ENCODE results near the gene SHISA3. TPM values are rescaled to one million over a fixed set of nuclear protein-coding genes. Genes with fewer than 3 reads are reported as not detected.
"Not testable (repeated sequence)": the region's sequence is repeated elsewhere in the genome, so short reads cannot be mapped to it uniquely, and the experiment has no call there.

The SHISA3 gene
- total RNA-seq, 6 experiments from 2014 or later, result not detected

DNA sequence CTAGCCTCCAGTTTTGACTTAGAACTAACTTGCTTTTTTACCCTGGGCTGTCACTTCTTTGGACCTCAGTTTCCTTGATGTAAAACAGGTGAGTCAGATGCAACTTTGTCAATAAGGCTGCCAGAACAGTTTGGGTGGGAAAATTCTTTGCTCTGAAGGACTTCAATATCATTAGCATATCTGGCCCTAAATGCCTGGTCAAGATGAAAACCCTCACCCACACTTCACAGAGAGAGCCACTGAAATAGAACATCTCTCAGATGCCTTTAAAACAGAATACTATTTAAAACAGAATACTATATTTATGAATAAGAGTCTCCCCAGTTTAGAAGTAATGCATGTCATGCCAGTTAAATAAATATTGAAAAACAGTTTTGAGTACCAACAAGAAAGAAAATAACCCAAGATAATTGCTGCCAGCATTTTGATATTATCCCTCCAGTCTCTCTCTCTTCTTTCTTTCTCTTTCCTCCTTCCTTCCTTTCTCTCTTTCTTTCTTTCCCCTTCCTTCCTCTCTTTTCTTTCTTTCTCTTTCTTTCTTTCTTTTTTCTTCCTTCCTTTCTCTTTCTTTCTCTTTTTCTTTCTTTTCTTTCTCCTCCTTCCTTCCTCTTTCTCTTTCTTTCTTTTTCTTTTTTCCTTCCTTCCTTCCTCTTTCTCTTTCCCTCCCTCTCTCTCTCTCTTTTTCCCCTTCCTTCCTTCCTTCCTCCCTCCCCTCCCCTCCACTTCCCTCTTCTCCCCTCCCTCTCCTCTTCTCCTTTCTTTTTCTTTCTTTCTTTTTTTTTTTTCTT lies 32.8 kb upstream of the SHISA3 start:
- no peak overlapping the region for H3K27ac Mint-ChIP-seq
- TF ChIP-seq, protein P1, sequence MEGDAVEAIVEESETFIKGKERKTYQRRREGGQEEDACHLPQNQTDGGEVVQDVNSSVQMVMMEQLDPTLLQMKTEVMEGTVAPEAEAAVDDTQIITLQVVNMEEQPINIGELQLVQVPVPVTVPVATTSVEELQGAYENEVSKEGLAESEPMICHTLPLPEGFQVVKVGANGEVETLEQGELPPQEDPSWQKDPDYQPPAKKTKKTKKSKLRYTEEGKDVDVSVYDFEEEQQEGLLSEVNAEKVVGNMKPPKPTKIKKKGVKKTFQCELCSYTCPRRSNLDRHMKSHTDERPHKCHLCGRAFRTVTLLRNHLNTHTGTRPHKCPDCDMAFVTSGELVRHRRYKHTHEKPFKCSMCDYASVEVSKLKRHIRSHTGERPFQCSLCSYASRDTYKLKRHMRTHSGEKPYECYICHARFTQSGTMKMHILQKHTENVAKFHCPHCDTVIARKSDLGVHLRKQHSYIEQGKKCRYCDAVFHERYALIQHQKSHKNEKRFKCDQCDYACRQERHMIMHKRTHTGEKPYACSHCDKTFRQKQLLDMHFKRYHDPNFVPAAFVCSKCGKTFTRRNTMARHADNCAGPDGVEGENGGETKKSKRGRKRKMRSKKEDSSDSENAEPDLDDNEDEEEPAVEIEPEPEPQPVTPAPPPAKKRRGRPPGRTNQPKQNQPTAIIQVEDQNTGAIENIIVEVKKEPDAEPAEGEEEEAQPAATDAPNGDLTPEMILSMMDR (IDR thresholded peaks at IDR 0.05), result no peak
- H3K27me3 Mint-ChIP-seq (ENCODE audit: insufficient read depth), result no peaks in the 10 kb centered on the region; the same call in 1 of the 2 replicates

DNA sequence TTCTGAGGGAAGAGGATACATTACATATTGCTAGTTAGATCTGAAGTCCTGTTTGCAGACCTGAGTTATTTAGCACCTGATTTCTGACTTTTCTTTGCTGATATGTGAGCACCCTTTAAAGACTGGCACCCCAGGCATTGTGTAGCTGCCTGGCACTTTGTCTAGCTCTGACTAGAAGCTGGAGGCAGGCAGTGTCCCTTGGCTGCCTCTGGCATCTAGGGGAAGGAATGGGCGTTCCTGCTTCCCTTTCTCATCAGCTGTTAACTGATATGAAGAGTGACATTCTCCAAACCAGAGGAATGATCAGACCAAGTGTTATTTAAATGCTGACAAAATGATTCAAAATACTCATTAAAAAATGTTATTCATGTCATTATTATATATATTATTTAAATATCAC lies 30.3 kb upstream of the SHISA3 start:
- no peak for DNase-seq
- no peak overlapping the region for H3K4me3 Mint-ChIP-seq
- peaks cover 22% of the 10 kb centered on the region for H3K9me3 Mint-ChIP-seq
- H3K27ac Mint-ChIP-seq, result no peak overlapping the region
- no peaks in the 10 kb centered on the region for H3K4me1 Mint-ChIP-seq (ENCODE audit: low read depth)
- H3K36me3 Mint-ChIP-seq (ENCODE audit: low read depth), result no peaks in the 10 kb centered on the region
- no peaks in the 10 kb centered on the region; the same call in none of the 2 replicates for H3K27me3 Mint-ChIP-seq (ENCODE audit: insufficient read depth)
- TF ChIP-seq, protein P1 (IDR thresholded peaks at IDR 0.05), result no peak

More for the DNA sequence above, 32.8 kb upstream of the SHISA3 start:
- DNase-seq, result no peak
- Mint-ChIP-seq H3K4me1 (ENCODE audit: low read depth) (no peaks in the 10 kb centered on the region), H3K36me3 (ENCODE audit: low read depth) (no peaks in the 10 kb centered on the region), H3K4me3 (no peak overlapping the region), H3K9me3 (peaks cover 19% of the 10 kb centered on the region; the same call in 1 of the 2 replicates)

DNA sequence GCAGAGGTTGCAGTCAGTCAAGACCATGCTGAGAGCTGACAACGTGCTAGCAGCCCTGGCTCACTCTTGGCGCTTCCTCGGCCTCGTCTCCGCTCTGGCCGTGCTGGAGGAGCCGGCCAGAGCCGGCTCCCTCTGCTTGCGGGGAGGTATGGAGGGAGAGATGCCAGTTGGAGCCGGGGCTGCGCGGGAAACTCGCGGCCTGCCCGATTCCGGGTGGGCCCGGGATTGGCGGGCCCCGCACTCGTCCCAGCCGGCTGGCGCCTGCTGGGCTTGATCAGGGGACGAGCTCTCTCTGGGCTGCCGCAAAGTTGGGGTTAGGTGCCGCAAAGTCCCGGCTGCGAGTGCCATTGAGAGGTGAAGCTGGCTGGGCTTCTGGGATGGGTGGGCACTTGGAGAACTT lies 27.8 kb upstream of the SHISA3 start:
- no peak overlapping the region for H3K4me3 Mint-ChIP-seq
- H3K36me3 Mint-ChIP-seq (ENCODE audit: low read depth), result no peaks in the 10 kb centered on the region
- no peak overlapping the region for H3K27ac Mint-ChIP-seq
- peaks cover 32% of the 10 kb centered on the region for H3K9me3 Mint-ChIP-seq
- no peaks in the 10 kb centered on the region for H3K4me1 Mint-ChIP-seq (ENCODE audit: low read depth)
- no peaks in the 10 kb centered on the region; the same call in none of the 2 replicates for H3K27me3 Mint-ChIP-seq (ENCODE audit: insufficient read depth)
- DNase-seq, result no peak
- TF ChIP-seq, protein P1 (IDR thresholded peaks at IDR 0.05), result no peak

DNA sequence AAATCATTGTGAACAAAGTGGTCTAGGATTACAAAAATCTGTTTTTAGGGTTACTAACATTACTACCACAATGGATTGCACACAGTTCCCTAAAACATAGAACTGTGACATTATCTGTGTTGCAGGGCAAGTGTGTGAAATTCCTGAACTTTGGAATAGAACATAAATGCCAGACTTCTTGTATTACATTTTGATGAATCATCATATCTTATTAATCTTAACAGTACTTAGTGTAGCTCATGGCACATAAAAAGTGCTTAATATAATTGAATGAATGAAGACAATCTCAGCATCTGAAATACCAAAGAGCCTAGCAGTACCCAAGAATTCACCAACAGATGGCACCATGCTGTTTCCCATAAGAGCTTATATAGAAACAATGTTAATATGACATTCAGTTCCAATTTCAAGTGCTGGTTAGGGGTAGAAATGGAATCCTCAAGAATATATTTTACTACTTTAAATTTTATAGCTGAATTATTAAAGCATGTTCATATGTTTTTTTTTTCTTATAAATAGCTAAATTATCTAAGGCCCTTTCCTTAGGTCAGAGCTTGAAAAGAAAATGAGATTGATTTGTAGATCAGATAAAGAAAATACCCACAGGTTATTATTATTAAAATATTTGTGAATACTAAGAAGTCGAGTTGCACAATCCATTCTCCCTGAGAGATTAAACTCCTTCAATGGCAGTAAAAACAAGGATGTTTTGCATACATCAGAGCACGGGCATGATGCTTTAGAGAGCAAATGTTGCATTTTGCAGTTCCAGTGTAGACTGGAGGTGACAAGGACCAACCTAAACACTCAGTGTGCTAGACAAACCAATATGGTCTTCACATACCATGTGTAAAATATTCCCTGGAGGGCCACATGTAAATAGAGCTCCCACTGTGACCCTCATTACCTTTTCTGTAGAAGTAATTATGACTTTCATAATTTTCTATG lies 25.7 kb upstream of the SHISA3 start:
- H3K27me3 Mint-ChIP-seq (ENCODE audit: insufficient read depth), result no peaks in the 10 kb centered on the region; the same call in none of the 2 replicates
- TF ChIP-seq, protein P1 (IDR thresholded peaks at IDR 0.05), result peak; percentile 64
- no peak for DNase-seq
- H3K36me3 Mint-ChIP-seq (ENCODE audit: low read depth), result no peaks in the 10 kb centered on the region
- H3K27ac Mint-ChIP-seq, result no peak overlapping the region
- peaks cover 39% of the 10 kb centered on the region for H3K9me3 Mint-ChIP-seq
- H3K4me3 Mint-ChIP-seq, result no peak overlapping the region
- no peaks in the 10 kb centered on the region for H3K4me1 Mint-ChIP-seq (ENCODE audit: low read depth)

DNA sequence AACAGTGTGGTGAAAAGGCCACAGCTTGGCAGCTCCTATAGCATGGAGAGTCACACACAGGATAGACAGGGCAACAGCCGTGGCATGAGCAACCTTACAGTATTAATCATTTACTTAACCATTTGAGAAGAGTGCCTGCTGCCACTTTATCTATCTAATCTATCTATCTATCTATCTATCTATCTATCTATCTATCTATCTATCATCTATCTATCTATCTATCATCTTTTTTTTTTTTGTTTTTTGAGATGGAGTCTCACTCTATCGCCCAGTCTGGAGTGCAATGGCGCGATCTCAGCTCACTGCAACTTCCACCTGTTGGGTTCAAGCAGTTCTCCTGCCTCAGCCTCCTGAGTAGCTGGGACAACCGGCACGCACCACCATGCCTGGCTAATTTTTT lies 25.0 kb upstream of the SHISA3 start:
- not testable (repeated sequence) for H3K27me3 Mint-ChIP-seq (ENCODE audit: insufficient read depth); H3K36me3 Mint-ChIP-seq (ENCODE audit: low read depth); H3K4me1 Mint-ChIP-seq (ENCODE audit: low read depth); H3K27ac Mint-ChIP-seq; DNase-seq; H3K4me3 Mint-ChIP-seq
- H3K9me3 Mint-ChIP-seq, result peaks cover 35% of the 10 kb centered on the region
